Activated CD4-positive, alpha-beta T cell treated with anti-CD3 and anti-CD28 coated beads for 24 hours (primary cell): Measurements from ENCODE around the gene EIF5AL1.
"Not testable (repeated sequence)": the region's sequence is repeated elsewhere in the genome, so short reads cannot be mapped to it uniquely, and the experiment has no call there.

Experiments
- DNase-seq, 2 donors: peaks; one replicate each; pipeline ENCODE4 v3.0.0-alpha.2; 2020; ENCODE audit warnings: low read depth in 2 of 2

Gene EIF5AL1

DNA sequence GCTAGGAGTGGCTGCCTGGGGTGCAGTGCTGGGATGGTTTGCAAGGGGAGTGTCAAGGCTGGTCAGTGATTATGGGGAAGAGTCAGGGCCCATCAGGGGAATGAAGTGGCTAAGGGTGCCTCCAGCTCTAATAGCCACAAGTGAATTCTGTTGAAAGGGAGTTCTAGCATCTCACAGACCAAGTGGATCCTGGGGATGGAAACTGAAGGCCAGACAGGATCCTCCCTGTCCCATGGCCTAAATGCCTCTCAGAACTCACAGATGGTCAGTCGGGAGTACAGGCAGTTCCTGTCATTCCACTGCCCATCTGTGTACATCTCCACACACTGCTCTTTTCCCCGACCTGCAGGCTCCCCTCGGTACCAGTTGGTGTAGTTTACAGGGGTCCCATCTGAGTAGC, 44.6 kb downstream of the EIF5AL1 start:
- not testable (repeated sequence) for DNase-seq

DNA sequence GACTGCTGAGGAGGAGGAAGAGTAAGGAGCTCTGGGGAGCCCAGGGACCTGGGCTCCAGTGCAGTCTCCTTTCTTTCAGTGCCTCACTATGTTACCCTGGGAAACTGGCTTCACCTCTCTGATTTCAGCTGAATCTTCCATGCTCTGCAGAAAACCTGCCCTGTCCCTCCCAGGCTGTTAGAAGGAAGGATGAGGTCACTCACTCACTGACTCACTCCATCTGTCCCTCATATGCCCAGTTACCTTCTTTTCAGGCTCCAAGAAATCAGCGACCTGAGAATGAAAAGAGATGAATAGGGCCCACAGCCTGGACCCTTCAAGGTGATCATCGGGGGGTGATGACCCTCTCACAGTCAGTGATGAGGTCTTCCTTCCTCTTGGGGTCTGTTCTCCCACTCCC, 47.4 kb downstream of the EIF5AL1 start:
- no peak for DNase-seq

DNA sequence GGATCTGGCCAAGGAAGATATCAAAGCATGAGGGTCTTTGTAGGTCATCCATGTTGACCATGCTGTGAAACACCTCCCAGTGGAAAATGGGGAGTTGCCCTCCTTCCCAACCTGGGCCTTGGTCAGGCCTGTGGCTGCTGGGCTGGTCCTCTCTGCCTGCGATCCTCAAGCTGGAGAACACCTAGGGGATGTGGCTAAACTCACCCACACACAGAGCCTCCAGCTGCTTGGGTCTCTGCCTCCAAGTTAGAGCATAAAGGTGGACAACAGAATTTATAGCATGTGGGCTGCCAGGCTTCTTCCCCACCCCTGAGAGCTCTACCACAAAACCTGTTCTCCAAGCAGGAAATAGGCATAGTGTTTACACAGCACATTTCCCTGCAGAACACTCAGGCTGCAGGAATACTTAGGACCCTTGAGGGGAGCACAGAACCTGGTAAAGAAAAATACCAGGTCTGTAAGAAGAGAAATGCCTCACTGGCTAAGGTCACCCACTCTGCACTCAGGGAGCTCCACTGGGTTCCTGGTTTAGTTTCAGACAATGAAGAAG, 47.9 kb downstream of the EIF5AL1 start, which contains the start of gene SFTPA2:
Gene SFTPA2, minus strand, starts transcription at position 248 of the 550 bp plus-strand sequence. CDS start 924 bp downstream, outside the sequence.
- no peak for DNase-seq

GRCh38 chr10:79561257-79561656, 48.9 kb downstream of the EIF5AL1 start:
- no peak for DNase-seq

DNA sequence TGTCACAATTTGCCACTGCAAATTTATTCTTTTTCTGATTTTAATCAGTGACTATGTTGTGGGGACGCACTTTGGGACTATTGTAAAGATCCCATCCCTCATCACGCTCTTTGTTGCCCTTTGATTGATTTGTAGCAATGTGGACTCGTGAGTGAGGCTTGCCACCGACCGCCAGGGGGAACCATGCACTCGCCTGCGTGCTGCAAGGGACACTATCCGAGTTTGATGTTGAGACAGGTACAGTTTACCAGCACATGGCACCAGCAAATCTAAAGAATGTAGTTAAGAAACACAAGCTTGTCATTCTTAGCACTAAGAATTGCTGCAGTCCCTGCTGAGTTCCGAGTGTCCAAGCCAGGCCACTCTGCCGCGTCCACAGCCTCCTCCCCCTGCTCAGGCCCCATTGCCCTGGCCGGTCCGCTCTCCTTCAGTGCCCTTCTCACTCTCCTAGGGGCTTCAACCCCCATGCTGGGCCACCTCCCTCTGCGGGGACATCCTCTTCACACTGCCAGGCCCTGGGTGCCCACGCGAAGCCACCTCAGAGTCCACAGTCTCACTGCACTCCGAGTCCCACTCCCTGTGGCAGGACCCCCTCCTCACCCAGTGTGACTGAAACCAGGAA, 49.9 kb downstream of the EIF5AL1 start:
- peak; percentile 30 to 58 for DNase-seq

DNA sequence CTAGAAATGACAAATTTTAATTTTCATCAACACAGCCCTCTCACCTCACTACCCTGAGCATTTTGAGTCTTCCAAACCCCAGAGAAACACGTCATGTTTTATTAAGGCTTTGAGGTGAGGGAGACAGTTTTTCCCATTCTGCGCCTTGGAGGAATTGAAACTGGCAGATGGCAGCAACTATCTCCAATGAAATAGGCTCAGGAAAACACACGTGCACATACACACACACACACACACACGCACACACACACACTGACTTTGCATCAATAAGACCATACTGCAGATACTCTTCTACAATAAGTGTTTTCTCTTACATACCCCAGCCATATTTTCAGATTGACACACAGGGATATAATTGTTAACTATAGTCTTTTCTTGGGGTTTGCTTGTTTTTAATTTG, 51.1 kb downstream of the EIF5AL1 start:
- no peak for DNase-seq
